Neural cell (in vitro differentiated cells): ENCODE data around the gene GALNT13. TPM values are rescaled to one million over a fixed set of nuclear protein-coding genes. Genes with fewer than 3 reads are reported as not detected.
A peak's percentile ranks its signal among the peaks of the same experiment; 100 is the strongest.

Experiments used
- H2AFZ ChIP-seq: fragments of 200-600, 300-800 bp; sonication (generic), shearing (Covaris generic); 2 replicates; pipeline ENCODE4 v1.6.0; 2014; ENCODE audit warnings: low read depth, mild to moderate bottlenecking, antibody characterized with exemption, low read length, moderate library complexity
- H3F3A ChIP-seq: fragments of 200-600 bp; shearing (Covaris generic); 2 replicates; pipeline ENCODE4 v1.6.1; 2016; ENCODE audit warnings: mild to moderate bottlenecking, moderate library complexity, mixed read lengths, antibody characterized with exemption, low read length; ENCODE audit not compliant: insufficient read depth, poor library complexity, severe bottlenecking
- H3K27ac ChIP-seq: fragments of 200-600, 300-800 bp; sonication (generic), shearing (Covaris generic); 2 replicates; pipeline ENCODE4 v1.5.1; 2014; ENCODE audit warnings: mild to moderate bottlenecking, low read length, moderate library complexity
- H3K27me3 ChIP-seq: fragments of 300-800, 200-600 bp; sonication (generic), shearing (Covaris generic); 2 replicates; pipeline ENCODE4 v1.6.0; 2014; ENCODE audit warnings: mild to moderate bottlenecking, low read depth, low read length, moderate library complexity; ENCODE audit not compliant: insufficient read depth
- H3K36me3 ChIP-seq: fragments of 300-800, 200-600 bp; sonication (generic), shearing (Covaris generic); 2 replicates; pipeline ENCODE4 v1.5.1; 2014; ENCODE audit warnings: mild to moderate bottlenecking, antibody characterized with exemption, low read length, moderate library complexity; ENCODE audit not compliant: insufficient read depth
- H3K4me2 ChIP-seq: fragments of 300-800, 200-600 bp; sonication (generic), shearing (Covaris generic); 2 replicates; pipeline ENCODE4 v1.6.0; 2014; ENCODE audit warnings: mild to moderate bottlenecking, low read length
- H3K4me3 ChIP-seq: fragments of 300-800, 200-600 bp; sonication (generic), shearing (Covaris generic); 2 replicates; pipeline ENCODE4 v1.5.1; 2014; ENCODE audit warnings: mild to moderate bottlenecking, low read length, moderate library complexity
- H3K79me2 ChIP-seq: fragments of 200-600 bp; shearing (Covaris generic); replicated peaks from 2 replicates; pipeline ENCODE4 v1.6.0; 2014; ENCODE audit warnings: mild to moderate bottlenecking, low read length, moderate library complexity; ENCODE audit not compliant: insufficient read depth
- H3K9ac ChIP-seq: fragments of 300-800, 200-600 bp; sonication (generic), shearing (Covaris generic); 2 replicates; pipeline ENCODE4 v1.6.1; 2016; ENCODE audit warnings: mild to moderate bottlenecking, low read length, mixed read lengths
- H3K9me2 ChIP-seq: fragments of 200-600 bp; shearing (Covaris generic); 2 replicates; pipeline ENCODE4 v1.6.1; 2016; ENCODE audit warnings: mild to moderate bottlenecking, low read length, mixed read lengths; ENCODE audit not compliant: insufficient read depth
- H3K9me3 ChIP-seq: fragments of 200-600, 300-800 bp; sonication (generic), shearing (Covaris generic); 2 replicates; pipeline ENCODE4 v1.6.1; 2016; ENCODE audit warnings: mild to moderate bottlenecking, mixed run types, low read length, moderate library complexity, mixed read lengths
- H4K20me1 ChIP-seq: fragments of 200-600 bp; shearing (Covaris generic); 2 replicates; pipeline ENCODE4 v1.6.1; 2016; ENCODE audit warnings: mild to moderate bottlenecking, mixed run types; ENCODE audit not compliant: insufficient read depth
- EP300 ChIP-seq: fragments of 450-650 bp; conservative IDR thresholded peaks from 2 replicates; pipeline ENCODE4 v1.6.1; 2014; ENCODE audit warnings: antibody characterized with exemption, mild to moderate bottlenecking, moderate library complexity; ENCODE audit not compliant: poor library complexity, severe bottlenecking
- EZH2 ChIP-seq: fragments of 200-600, 300-800 bp; shearing (Covaris generic), sonication (generic); IDR thresholded peaks from 2 replicates; pipeline ENCODE4 v1.6.1; 2014; ENCODE audit warnings: antibody characterized with exemption, low read length, borderline replicate concordance, mild to moderate bottlenecking; ENCODE audit not compliant: insufficient read depth, poor library complexity, severe bottlenecking
- MXI1 ChIP-seq: fragments of 450-650 bp; conservative IDR thresholded peaks from 2 replicates; pipeline ENCODE4 v1.6.1; 2014; ENCODE audit warnings: antibody characterized with exemption, mild to moderate bottlenecking; ENCODE audit not compliant: poor library complexity, severe bottlenecking
- POLR2AphosphoS5 ChIP-seq: IDR thresholded peaks from 2 replicates; pipeline ENCODE4 v1.6.1; 2012
- RAD21 ChIP-seq: fragments of 450-650 bp; conservative IDR thresholded peaks from 2 replicates; pipeline ENCODE4 v1.6.1; 2014; ENCODE audit warnings: antibody characterized with exemption, mild to moderate bottlenecking, moderate library complexity
- SMC3 ChIP-seq: fragments of 450-650 bp; conservative IDR thresholded peaks from 2 replicates; pipeline ENCODE4 v1.6.1; 2014; ENCODE audit warnings: antibody characterized with exemption, mild to moderate bottlenecking, moderate library complexity; ENCODE audit not compliant: poor library complexity
- TAF1 ChIP-seq: IDR thresholded peaks from 2 replicates; pipeline ENCODE4 v1.6.1; 2012; ENCODE audit warnings: low read depth
- polyA plus RNA-seq: library from polyadenylated mRNA; depleted of rRNA; stranded (reverse); fragments of >200 nt; gene quantifications from 2 replicates; pipeline ENCODE4 v1.2.3, GENCODE V29; 2014
- TF ChIP-seq, protein P1 (sequence below): fragments of 450-650 bp; IDR thresholded peaks from 2 replicates; pipeline ENCODE4 v1.5.1; 2014; ENCODE audit warnings: antibody characterized with exemption, mild to moderate bottlenecking, moderate library complexity; ENCODE audit not compliant: poor library complexity, severe bottlenecking
- TF ChIP-seq, protein P2 (sequence below): IDR thresholded peaks from 2 replicates; pipeline ENCODE4 v1.6.1; 2012; ENCODE audit warnings: borderline replicate concordance

The GALNT13 gene
- polyA plus RNA-seq, 1 donor from 2014 or later = 12.4 TPM

DNA sequence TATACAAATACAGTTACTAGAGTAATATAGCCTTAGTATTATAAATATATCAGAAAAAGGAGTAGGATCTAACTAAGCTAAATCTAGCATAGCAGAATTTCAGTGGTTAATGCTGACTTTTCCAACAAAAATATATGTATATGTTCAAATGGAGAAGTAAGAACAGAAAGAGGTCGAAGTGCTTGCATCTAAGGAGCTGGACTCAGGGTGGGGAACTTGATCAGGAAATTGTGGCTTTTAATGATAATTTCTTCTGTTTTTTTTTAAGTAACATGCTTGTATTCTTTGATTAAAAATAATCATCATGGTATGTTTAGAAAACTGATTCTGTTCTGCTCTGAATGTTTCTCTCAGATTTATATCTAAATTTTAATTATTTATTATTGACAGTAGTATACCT is 327.1 kb downstream of the GALNT13 start:
- no peaks in the 10 kb centered on the region for H3F3A ChIP-seq
- H3K36me3 ChIP-seq = no peaks in the 10 kb centered on the region
- H4K20me1 ChIP-seq = no peaks in the 10 kb centered on the region
- H3K9ac ChIP-seq = no peak overlapping the region
- H3K27ac ChIP-seq = no peak overlapping the region
- no peak overlapping the region for H2AFZ ChIP-seq
- H3K27me3 ChIP-seq = no peaks in the 10 kb centered on the region
- no peaks in the 10 kb centered on the region for H3K9me2 ChIP-seq
- H3K4me3 ChIP-seq = no peak overlapping the region
- no peaks in the 10 kb centered on the region for H3K9me3 ChIP-seq
- no peaks in the 10 kb centered on the region for H3K79me2 ChIP-seq
- TF ChIP-seq MXI1 (no peak), TAF1 (no peak), SMC3 (no peak), EZH2 (no peak), EP300 (no peak), RAD21 (no peak), POLR2AphosphoS5 (no peak)
- TF ChIP-seq, protein P1, sequence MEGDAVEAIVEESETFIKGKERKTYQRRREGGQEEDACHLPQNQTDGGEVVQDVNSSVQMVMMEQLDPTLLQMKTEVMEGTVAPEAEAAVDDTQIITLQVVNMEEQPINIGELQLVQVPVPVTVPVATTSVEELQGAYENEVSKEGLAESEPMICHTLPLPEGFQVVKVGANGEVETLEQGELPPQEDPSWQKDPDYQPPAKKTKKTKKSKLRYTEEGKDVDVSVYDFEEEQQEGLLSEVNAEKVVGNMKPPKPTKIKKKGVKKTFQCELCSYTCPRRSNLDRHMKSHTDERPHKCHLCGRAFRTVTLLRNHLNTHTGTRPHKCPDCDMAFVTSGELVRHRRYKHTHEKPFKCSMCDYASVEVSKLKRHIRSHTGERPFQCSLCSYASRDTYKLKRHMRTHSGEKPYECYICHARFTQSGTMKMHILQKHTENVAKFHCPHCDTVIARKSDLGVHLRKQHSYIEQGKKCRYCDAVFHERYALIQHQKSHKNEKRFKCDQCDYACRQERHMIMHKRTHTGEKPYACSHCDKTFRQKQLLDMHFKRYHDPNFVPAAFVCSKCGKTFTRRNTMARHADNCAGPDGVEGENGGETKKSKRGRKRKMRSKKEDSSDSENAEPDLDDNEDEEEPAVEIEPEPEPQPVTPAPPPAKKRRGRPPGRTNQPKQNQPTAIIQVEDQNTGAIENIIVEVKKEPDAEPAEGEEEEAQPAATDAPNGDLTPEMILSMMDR = no peak
- TF ChIP-seq, protein P2, sequence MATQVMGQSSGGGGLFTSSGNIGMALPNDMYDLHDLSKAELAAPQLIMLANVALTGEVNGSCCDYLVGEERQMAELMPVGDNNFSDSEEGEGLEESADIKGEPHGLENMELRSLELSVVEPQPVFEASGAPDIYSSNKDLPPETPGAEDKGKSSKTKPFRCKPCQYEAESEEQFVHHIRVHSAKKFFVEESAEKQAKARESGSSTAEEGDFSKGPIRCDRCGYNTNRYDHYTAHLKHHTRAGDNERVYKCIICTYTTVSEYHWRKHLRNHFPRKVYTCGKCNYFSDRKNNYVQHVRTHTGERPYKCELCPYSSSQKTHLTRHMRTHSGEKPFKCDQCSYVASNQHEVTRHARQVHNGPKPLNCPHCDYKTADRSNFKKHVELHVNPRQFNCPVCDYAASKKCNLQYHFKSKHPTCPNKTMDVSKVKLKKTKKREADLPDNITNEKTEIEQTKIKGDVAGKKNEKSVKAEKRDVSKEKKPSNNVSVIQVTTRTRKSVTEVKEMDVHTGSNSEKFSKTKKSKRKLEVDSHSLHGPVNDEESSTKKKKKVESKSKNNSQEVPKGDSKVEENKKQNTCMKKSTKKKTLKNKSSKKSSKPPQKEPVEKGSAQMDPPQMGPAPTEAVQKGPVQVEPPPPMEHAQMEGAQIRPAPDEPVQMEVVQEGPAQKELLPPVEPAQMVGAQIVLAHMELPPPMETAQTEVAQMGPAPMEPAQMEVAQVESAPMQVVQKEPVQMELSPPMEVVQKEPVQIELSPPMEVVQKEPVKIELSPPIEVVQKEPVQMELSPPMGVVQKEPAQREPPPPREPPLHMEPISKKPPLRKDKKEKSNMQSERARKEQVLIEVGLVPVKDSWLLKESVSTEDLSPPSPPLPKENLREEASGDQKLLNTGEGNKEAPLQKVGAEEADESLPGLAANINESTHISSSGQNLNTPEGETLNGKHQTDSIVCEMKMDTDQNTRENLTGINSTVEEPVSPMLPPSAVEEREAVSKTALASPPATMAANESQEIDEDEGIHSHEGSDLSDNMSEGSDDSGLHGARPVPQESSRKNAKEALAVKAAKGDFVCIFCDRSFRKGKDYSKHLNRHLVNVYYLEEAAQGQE = no peak
- H3K4me2 ChIP-seq = no peak overlapping the region

DNA sequence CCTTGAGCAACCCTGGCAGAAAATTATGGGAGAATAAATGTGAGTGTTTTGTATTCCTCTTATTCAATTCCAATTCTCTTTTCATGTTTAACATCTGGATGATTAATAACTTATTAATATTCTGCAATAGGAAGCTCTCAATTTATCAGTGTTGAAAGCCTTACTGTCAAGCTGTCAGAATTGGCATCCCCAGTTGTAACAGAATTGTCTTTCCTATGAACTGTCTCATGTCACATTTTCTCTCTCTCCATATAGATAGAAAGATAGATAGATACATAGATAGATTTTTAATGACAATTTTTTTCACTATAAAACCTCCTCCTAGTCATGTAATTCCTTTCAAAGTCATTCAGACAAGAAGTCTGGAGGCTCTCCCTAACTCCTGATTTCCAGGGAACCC is 331.5 kb downstream of the GALNT13 start:
- H3K27ac ChIP-seq = no peak overlapping the region
- no peak overlapping the region for H3K4me3 ChIP-seq
- H3K4me2 ChIP-seq = no peak overlapping the region
- no peak overlapping the region for H2AFZ ChIP-seq
- H4K20me1 ChIP-seq = no peaks in the 10 kb centered on the region
- H3K9me3 ChIP-seq = no peaks in the 10 kb centered on the region
- no peaks in the 10 kb centered on the region for H3K9me2 ChIP-seq
- H3K27me3 ChIP-seq = no peaks in the 10 kb centered on the region
- TF ChIP-seq, protein P1 = no peak
- TF ChIP-seq EZH2 (no peak), EP300 (peak; percentile 90), POLR2AphosphoS5 (peak; percentile 43)
- H3K79me2 ChIP-seq = no peaks in the 10 kb centered on the region
- H3K9ac ChIP-seq = no peak overlapping the region
- H3F3A ChIP-seq = no peaks in the 10 kb centered on the region
- H3K36me3 ChIP-seq = no peaks in the 10 kb centered on the region
